Measurements from ENCODE around the gene GALNT2.

DNA sequence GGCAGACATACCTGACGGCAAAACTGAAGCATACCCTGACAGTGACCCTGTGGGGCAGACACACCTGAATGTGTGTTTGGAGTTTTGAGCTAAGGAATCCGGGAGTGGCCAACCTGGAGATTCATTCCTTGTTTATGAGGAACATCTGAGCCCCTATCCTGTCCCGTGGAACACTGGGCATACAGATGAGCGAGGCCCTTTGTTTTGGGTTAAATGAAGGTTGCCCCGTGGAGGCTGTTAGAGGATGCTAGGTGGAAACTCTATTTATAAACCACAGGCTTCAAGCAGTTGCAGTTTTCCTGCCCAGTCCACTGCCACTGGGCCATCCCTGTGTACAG lies 18.1 kb downstream of the GALNT2 start:
- TF ChIP-seq, protein P1, sequence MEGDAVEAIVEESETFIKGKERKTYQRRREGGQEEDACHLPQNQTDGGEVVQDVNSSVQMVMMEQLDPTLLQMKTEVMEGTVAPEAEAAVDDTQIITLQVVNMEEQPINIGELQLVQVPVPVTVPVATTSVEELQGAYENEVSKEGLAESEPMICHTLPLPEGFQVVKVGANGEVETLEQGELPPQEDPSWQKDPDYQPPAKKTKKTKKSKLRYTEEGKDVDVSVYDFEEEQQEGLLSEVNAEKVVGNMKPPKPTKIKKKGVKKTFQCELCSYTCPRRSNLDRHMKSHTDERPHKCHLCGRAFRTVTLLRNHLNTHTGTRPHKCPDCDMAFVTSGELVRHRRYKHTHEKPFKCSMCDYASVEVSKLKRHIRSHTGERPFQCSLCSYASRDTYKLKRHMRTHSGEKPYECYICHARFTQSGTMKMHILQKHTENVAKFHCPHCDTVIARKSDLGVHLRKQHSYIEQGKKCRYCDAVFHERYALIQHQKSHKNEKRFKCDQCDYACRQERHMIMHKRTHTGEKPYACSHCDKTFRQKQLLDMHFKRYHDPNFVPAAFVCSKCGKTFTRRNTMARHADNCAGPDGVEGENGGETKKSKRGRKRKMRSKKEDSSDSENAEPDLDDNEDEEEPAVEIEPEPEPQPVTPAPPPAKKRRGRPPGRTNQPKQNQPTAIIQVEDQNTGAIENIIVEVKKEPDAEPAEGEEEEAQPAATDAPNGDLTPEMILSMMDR (IDR thresholded peaks at IDR 0.05 in 2 of 3, conservative IDR thresholded peaks at IDR 0.05 in 1 of 3; ENCODE audit: control insufficient read depth in 2 of 3, extremely low read depth in 1 of 3, insufficient read depth in 1 of 3, low read depth in 3 of 3, low read length in 3 of 3) = no peak
- TF ChIP-seq GABPA (IDR thresholded peaks at IDR 0.05; ENCODE audit: low read depth) (no peak), REST (IDR thresholded peaks at IDR 0.05; ENCODE audit: low read depth, low read length) (no peak), ATF2 (IDR thresholded peaks at IDR 0.05; ENCODE audit: low read length) (no peak), WRNIP1 (IDR thresholded peaks at IDR 0.05; ENCODE audit: borderline replicate concordance, low read depth, low read length) (no peak), CBX3 (IDR thresholded peaks at IDR 0.05; ENCODE audit: borderline replicate concordance, low read depth) (no peak), JUND (IDR thresholded peaks at IDR 0.05; ENCODE audit: low read depth, low read length) (no peak), FOS (IDR thresholded peaks at IDR 0.05; ENCODE audit: borderline replicate concordance, extremely low read depth, insufficient read length) (no peak)
